Astrocyte (in vitro differentiated cells and primary cell): ENCODE results near the gene LMNA.

Experiments used
- EZH2 ChIP-seq: IDR thresholded peaks from 2 replicates; pipeline ENCODE4 v1.6.1; 2012; ENCODE audit warnings: mild to moderate bottlenecking, low read length, inconsistent platforms; ENCODE audit not compliant: insufficient read depth
- TF ChIP-seq, protein P1 (sequence below): IDR thresholded peaks from 2 replicates; pipeline ENCODE4 v1.5.1; 2011; ENCODE audit warnings: low read depth, mild to moderate bottlenecking, inconsistent platforms, low read length, moderate library complexity; ENCODE audit not compliant: insufficient read depth

DNA sequence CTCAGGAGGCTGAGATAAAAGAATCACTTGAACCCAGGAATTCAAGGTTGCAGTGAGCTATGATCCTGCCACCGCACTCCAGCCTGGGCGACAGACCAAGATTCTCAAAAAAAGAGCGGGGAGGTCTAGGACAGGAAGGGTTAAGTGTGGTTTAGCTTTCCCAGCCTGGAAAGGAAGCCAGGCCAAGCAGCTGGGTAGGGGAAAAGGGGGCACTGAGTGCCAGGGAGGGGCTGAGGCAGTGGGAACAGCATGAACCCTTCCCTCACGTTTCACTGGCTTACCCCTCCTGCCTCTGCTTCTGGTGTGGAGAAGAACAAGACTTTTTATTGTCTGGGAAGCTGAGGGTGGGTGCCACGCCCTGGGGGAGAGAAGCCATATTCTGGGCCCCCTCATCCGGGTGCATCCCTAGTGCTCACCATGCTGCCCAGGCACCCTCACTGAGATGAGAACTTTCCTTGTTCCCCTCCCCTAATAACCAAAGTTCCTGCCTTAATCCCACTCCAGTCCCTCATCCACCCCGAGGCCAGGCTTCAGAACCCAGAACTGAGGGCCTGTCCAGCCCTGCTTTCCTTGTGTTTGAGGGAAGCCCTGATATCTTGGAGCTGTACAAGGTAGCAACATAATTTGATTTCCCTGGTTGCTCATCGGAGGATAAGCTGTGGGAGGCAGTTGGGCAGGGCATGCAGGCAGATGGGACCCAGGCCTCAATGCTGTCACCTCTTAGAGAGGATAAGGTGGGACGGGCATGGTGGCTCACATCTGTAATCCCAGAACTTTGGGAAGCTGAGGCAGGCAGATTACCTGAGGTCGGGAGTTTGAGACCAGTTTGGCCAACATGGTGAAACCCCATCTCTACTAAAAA, 2.0 kb upstream of the LMNA start:
- TF ChIP-seq, protein P1, sequence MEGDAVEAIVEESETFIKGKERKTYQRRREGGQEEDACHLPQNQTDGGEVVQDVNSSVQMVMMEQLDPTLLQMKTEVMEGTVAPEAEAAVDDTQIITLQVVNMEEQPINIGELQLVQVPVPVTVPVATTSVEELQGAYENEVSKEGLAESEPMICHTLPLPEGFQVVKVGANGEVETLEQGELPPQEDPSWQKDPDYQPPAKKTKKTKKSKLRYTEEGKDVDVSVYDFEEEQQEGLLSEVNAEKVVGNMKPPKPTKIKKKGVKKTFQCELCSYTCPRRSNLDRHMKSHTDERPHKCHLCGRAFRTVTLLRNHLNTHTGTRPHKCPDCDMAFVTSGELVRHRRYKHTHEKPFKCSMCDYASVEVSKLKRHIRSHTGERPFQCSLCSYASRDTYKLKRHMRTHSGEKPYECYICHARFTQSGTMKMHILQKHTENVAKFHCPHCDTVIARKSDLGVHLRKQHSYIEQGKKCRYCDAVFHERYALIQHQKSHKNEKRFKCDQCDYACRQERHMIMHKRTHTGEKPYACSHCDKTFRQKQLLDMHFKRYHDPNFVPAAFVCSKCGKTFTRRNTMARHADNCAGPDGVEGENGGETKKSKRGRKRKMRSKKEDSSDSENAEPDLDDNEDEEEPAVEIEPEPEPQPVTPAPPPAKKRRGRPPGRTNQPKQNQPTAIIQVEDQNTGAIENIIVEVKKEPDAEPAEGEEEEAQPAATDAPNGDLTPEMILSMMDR, result no peak
- TF ChIP-seq EZH2, result no peak
